Measurements from ENCODE around the gene MTG2.

The MTG2 gene

DNA sequence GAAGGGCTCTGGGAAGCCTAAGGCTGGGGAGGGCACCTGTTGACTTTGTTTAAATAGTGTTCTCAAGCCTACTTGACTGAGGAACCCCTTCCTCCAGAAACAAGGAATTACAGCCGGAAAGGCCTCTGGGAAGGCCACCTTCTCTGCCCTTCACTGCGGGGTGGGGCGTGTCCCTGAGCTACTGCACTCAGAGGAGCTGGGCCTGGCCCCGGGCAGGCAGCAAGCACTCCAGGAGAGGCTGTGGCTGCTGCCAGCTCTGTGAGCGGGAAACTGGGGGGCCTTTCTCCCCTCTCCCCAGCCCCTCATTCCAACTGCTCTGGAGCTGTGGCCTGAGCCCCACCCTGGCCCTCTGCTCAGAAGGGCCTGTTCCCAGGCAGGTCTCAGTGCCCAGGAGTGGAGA, 51.5 kb downstream of the MTG2 start:
- DNase-seq (ENCODE audit: insufficient read length, low spot score): no peak
- FAIRE-seq: no peak
- no peak for TF ChIP-seq POLR2A (IDR thresholded peaks at IDR 0.05; ENCODE audit: low read depth, low read length)

DNA sequence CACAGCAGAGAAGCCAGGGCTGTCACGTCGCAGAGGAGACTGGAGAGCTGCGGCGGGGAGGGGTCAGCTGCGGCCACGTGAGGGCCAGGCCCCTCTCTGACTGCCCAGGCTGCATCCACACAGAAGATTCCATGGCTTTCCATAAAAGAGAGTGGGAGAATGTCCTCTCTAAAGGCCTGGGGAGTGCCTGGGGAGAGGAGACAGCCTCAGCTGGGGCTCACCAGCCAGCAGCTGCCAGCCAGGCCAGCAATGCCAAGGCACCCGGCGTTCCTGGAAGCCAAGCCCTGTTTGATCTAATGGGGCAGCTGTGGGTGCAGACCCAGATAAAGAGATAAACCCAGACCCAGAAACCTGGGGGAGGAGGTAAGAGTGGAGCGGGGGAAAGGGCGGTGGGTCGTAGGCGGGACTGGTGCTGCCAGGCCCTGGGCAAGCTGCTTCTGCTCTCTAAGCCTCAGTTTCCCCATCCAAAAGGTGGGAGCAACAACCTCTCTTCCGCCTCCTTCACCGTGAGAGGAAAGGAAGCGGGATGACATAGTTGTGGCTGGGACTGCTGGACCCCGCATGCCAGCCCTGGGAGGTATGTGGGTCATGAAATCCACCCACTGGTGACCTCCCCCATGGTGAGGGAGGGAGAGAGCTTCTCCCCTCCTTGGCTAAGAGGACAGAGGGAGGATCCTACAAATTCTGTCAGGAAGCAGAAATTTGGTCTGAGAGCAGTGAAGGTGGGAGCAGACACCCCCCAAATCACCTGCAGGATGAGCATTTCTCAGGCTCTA, 52.4 kb downstream of the MTG2 start:
- no peak for TF ChIP-seq POLR2A (IDR thresholded peaks at IDR 0.05; ENCODE audit: low read depth, low read length)
- FAIRE-seq (no peak), DNase-seq (ENCODE audit: insufficient read length, low spot score) (no peak)

GRCh38 chr20:62235777-62236157, 52.9 kb downstream of the MTG2 start:
- no peak for TF ChIP-seq POLR2A (IDR thresholded peaks at IDR 0.05; ENCODE audit: low read depth, low read length)
- FAIRE-seq (no peak), DNase-seq (ENCODE audit: insufficient read length, low spot score) (no peak)

GRCh38 chr20:62236200-62236599, 53.4 kb downstream of the MTG2 start:
- FAIRE-seq (no peak), DNase-seq (ENCODE audit: insufficient read length, low spot score) (no peak)
- no peak for TF ChIP-seq POLR2A (IDR thresholded peaks at IDR 0.05; ENCODE audit: low read depth, low read length)

DNA sequence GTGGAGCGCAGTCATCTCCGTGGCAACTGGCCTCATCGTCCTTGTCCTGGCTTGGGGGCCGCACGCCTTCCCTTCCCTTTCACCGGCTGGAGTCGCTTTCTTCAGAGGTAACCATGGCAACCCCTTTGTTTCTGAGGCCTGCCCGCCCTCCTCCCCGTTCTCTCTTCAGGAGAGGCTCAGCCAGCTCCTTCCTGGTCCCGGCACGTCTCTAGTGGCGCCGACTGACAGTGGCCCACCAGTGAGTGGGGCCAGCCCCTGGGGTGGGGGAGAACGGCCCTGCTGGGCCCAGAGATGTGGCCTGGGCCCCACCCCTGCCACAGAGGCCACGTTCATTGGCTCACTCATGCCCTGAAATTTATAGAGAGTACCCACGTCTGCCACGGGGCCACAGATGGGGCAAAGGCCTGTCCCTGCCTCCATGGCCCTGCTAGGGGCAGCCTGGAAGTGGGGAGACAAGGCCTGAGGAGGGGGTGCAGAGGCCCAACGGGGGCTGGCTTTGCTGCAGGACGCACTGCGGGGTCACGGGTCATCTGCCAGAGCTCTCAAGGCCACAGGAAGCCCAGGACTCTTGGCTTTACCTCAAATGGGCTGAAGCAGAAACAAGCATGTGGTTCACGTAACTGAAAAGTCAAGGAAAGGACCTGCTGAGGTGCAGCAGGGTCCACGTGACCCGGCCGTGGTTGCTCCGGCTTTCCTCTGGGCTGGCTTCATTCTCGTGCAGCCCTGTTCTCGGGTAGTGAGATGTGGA, 54.1 kb downstream of the MTG2 start:
- FAIRE-seq (no peak), DNase-seq (ENCODE audit: insufficient read length, low spot score) (no peak)
- TF ChIP-seq POLR2A (IDR thresholded peaks at IDR 0.05; ENCODE audit: low read depth, low read length): no peak

DNA sequence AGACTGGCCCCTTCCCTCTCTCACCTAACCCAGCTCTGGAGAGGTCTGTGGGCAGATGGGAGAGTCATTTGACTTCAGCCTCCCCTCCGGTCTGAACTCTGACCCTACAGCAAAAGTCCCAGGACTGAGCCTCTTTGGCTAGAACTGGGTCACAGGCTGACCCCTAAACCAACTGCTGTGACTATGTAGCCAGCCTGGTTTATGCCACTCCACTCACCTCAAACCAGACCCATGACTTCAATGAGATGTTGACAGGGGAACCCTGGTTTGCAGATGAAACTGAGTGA, 54.6 kb downstream of the MTG2 start:
- no peak for TF ChIP-seq POLR2A (IDR thresholded peaks at IDR 0.05; ENCODE audit: low read depth, low read length)
- FAIRE-seq: no peak
- DNase-seq (ENCODE audit: insufficient read length, low spot score): no peak

- DNase-seq (ENCODE audit: insufficient read length, low spot score): peak; percentile 100
- FAIRE-seq: peak; percentile 62
- TF ChIP-seq POLR2A (IDR thresholded peaks at IDR 0.05; ENCODE audit: low read depth, low read length): peak; percentile 47
These were observed 55.2 kb downstream of the MTG2 start, which contains the start of gene OSBPL2 for GRCh38 chr20:62237801-62238568. Gene OSBPL2, plus strand, starts transcription at chr20:62238521. Its CDS starts 17,664 bp downstream, at chr20:62256185.

DNA sequence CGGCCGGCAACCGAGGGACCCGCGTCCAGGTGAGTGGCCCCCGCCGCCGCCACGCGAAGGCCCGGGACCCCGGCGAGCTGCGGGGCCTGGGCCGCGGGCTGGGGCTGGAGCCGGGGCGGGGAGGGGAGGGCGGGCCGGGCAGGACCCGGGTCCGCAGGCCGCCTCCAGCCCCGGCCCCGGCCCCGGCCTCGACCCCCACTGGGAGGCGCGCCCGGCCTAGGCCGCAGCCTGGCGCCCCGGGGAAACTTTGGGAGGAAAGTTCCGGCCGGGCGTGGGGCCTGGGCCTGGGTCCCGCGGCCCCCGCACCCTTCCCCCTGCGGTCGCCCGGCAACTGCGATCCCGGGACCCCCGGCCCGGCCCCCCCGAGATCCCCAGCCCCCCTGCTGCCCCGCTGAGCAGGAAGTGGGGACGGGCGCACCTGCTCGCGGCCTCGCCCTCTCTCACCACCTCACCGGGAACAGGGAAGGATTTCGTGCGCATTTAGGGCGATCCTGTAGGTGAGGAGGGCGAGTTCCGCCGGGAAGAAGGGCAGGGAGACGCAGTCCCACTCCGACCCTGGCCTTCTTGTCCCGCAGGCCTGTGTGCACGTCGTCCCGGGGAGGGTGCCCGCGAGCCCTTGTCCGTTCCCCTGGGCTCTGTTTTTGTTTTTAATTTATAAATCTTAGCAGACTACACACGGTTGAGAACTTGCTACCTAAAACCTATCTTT, 55.9 kb downstream of the MTG2 start:
- no peak for TF ChIP-seq POLR2A (IDR thresholded peaks at IDR 0.05; ENCODE audit: low read depth, low read length)
- FAIRE-seq (no peak), DNase-seq (ENCODE audit: insufficient read length, low spot score) (peak; percentile 40)

GRCh38 chr20:62239278-62239879, 56.6 kb downstream of the MTG2 start:
- no peak for DNase-seq (ENCODE audit: insufficient read length, low spot score)
- no peak for FAIRE-seq
- no peak for TF ChIP-seq POLR2A (IDR thresholded peaks at IDR 0.05; ENCODE audit: low read depth, low read length)

DNA sequence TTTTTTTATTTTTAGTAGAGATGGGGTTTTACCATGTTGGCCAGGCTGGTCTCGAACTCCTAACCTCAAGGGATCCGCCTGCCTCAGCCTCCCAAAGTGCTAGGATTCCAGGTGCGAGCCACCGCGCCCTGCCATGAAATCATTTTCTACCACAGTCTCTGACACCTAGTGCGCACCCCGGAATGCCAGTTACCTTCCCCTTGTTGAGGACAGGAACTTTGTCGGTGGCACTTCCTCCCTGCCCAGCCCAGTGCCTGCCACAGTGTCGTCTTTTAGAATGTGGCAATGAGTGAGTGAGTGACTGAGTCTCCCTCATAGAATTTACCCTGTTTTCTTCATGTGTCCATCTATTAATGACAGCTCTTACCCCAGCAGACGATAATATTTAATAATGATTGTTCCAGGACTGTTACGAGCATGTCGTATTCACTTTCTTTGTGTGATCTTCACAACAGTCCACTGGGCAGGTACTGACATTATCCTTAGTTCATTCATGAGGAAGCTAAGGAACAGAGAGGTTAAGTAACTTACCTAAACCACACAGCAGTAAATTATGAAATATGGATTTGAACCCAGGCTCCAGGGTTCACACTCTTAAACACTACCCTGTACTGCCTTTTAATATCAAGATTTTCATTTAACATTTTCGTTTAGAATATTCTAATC, 57.3 kb downstream of the MTG2 start:
- DNase-seq (ENCODE audit: insufficient read length, low spot score) (no peak), FAIRE-seq (no peak)
- no peak for TF ChIP-seq POLR2A (IDR thresholded peaks at IDR 0.05; ENCODE audit: low read depth, low read length)

- no peak for DNase-seq (ENCODE audit: insufficient read length, low spot score)
- TF ChIP-seq POLR2A (IDR thresholded peaks at IDR 0.05; ENCODE audit: low read depth, low read length): no peak
- FAIRE-seq: no peak
These were observed 58.7 kb downstream of the MTG2 start for GRCh38 chr20:62241506-62241905.

- DNase-seq (ENCODE audit: insufficient read length, low spot score) (no peak), FAIRE-seq (no peak)
- no peak for TF ChIP-seq POLR2A (IDR thresholded peaks at IDR 0.05; ENCODE audit: low read depth, low read length)
These were observed 59.3 kb downstream of the MTG2 start for GRCh38 chr20:62242176-62242575.

GRCh38 chr20:62243106-62243505, 60.3 kb downstream of the MTG2 start:
- FAIRE-seq (no peak), DNase-seq (ENCODE audit: insufficient read length, low spot score) (no peak)
- no peak for TF ChIP-seq POLR2A (IDR thresholded peaks at IDR 0.05; ENCODE audit: low read depth, low read length)
